ENCODE measurements around the gene FBXW8. TPM values are rescaled to one million over a fixed set of nuclear protein-coding genes. Genes with fewer than 3 reads are reported as not detected.

FBXW8 gene
- total and polyA plus RNA-seq, 2 donors (not counting 3 experiments of a cell fraction or from before 2014, with no cell fraction given), result 15.4 TPM

DNA sequence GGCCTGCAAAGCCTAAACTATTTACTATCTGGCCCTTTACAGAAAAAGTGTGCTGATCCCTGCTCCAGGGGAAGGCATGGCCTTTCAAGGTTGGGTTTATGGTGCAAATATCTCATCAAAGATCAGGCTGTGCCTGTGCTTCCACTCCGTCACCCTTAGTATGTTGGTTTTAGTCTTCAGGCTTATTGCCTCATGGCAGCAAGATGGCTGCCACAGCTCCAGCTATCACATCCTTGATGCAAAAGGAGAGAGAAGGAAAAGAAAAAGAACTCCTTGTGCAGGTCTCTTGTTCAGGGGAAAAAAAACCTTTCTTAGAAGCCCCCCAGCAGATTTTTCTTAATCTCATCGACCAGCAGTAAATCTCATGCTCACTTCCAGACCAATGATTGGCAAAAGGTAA lies 20.4 kb upstream of the FBXW8 start:
- no peak overlapping the region for H3K4me3 ChIP-seq (replicated peaks in 1 of 3; ENCODE audit: insufficient read depth in 1 of 3, low read depth in 1 of 3, low read length in 3 of 3)
- no peak overlapping the region for H2AFZ ChIP-seq (ENCODE audit: low read depth, low read length)
- no peaks in the 10 kb centered on the region for H3K9me3 ChIP-seq (replicated peaks; ENCODE audit: control insufficient read depth, insufficient read depth, low read length)
- dilution Hi-C loops (cut with MboI; ENCODE audit: extremely low pct_ligation_motif_present, low sequenced_read_pairs), result no loop called here
- FAIRE-seq (no peak), DNase-seq (ENCODE audit: low read depth, low spot score) (no peak)
- no peaks in the 10 kb centered on the region for H3K36me3 ChIP-seq (ENCODE audit: control insufficient read depth in 2 of 2, extremely low read depth in 1 of 2, insufficient read depth in 2 of 2, low read length in 2 of 2)
- POLR2A ChIA-PET, result no interaction called here
- TF ChIP-seq, protein P1, sequence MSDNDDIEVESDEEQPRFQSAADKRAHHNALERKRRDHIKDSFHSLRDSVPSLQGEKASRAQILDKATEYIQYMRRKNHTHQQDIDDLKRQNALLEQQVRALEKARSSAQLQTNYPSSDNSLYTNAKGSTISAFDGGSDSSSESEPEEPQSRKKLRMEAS (IDR thresholded peaks at IDR 0.05; ENCODE audit: insufficient read depth, insufficient read length), result no peak
- no peak for TF ChIP-seq GATA2 (IDR thresholded peaks at IDR 0.05; ENCODE audit: insufficient read depth, insufficient read length, low read depth, low read length)
- TF ChIP-seq, protein P2, sequence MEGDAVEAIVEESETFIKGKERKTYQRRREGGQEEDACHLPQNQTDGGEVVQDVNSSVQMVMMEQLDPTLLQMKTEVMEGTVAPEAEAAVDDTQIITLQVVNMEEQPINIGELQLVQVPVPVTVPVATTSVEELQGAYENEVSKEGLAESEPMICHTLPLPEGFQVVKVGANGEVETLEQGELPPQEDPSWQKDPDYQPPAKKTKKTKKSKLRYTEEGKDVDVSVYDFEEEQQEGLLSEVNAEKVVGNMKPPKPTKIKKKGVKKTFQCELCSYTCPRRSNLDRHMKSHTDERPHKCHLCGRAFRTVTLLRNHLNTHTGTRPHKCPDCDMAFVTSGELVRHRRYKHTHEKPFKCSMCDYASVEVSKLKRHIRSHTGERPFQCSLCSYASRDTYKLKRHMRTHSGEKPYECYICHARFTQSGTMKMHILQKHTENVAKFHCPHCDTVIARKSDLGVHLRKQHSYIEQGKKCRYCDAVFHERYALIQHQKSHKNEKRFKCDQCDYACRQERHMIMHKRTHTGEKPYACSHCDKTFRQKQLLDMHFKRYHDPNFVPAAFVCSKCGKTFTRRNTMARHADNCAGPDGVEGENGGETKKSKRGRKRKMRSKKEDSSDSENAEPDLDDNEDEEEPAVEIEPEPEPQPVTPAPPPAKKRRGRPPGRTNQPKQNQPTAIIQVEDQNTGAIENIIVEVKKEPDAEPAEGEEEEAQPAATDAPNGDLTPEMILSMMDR (IDR thresholded peaks at IDR 0.05; ENCODE audit: extremely low read depth in 1 of 2, insufficient read depth in 1 of 2, low read depth in 1 of 2, low read length in 2 of 2), result no peak
- no peak for TF ChIP-seq POLR2AphosphoS5 (IDR thresholded peaks at IDR 0.05; ENCODE audit: insufficient read depth, low read depth, low read length)
- TF ChIP-seq MYC (IDR thresholded peaks at IDR 0.05; ENCODE audit: low read depth, low read length), result no peak
- no peak for TF ChIP-seq FOS (IDR thresholded peaks at IDR 0.05; ENCODE audit: borderline replicate concordance, insufficient read depth, low read length)
- TF ChIP-seq JUN (IDR thresholded peaks at IDR 0.05; ENCODE audit: borderline replicate concordance, insufficient read depth, insufficient read length, low read depth), result no peak
- no peak for TF ChIP-seq EZH2 (IDR thresholded peaks at IDR 0.05; ENCODE audit: borderline replicate concordance, low read depth, low read length, severe bottlenecking)
- TF ChIP-seq POLR2A (IDR thresholded peaks at IDR 0.05; ENCODE audit: low read depth, low read length), result no peak
- intact Hi-C loops (cut with micrococcal nuclease), result no loop called here
- H3K9ac ChIP-seq (replicated peaks; ENCODE audit: extremely low read depth, insufficient read depth, low read length), result no peak overlapping the region
- H3K27me3 ChIP-seq (ENCODE audit: control insufficient read depth in 2 of 2, insufficient read depth in 2 of 2, low read length in 2 of 2), result peaks cover 0 to 2% of the 10 kb centered on the region in 2 experiments
- CTCF ChIA-PET, result no interaction called here
- no peaks in the 10 kb centered on the region for H3K9me1 ChIP-seq (replicated peaks; ENCODE audit: control insufficient read depth, extremely low read depth, insufficient read depth, low read length)
- no peaks in the 10 kb centered on the region for H4K20me1 ChIP-seq (replicated peaks; ENCODE audit: control insufficient read depth, extremely low read depth, insufficient read depth, low read length)
- H3K4me2 ChIP-seq (ENCODE audit: insufficient read depth, low read length), result no peak overlapping the region
- no TSS peak for BruUV-seq (replicated peaks)
- H3K79me2 ChIP-seq (ENCODE audit: control insufficient read depth, insufficient read depth, low read length), result no peaks in the 10 kb centered on the region
- H3K4me1 ChIP-seq (ENCODE audit: control insufficient read depth, extremely low read depth, insufficient read depth, low read length), result no peaks in the 10 kb centered on the region
- H3K27ac ChIP-seq (ENCODE audit: insufficient read depth, low read depth, low read length), result no peak overlapping the region

All from endothelial cell of umbilical vein (primary cell).